ENCODE measurements around the gene CBLB. TPM values are rescaled to one million over a fixed set of nuclear protein-coding genes. Genes with fewer than 3 reads are reported as not detected.

CBLB gene
- total and polyA plus RNA-seq, 9 of the 15 experiments (the other 6 are each of a cell fraction or from before 2014, with no cell fraction given): 1.8 to 8.1 (median 5.3) TPM

- peak; percentile 92 for TF ChIP-seq TEAD2 (tag; IDR thresholded peaks at IDR 0.05)
- no peak for TF ChIP-seq CLOCK (CRISPR knock-in tag; IDR thresholded peaks at IDR 0.05; ENCODE audit: borderline replicate concordance)
- peak; percentile 90 to 94 for TF ChIP-seq TRIM24 (IDR thresholded peaks at IDR 0.05)
- no peak for TF ChIP-seq ZNF347 (CRISPR knock-in tag; IDR thresholded peaks at IDR 0.05; ENCODE audit: low read depth)
- TF ChIP-seq ZNF224 (CRISPR knock-in tag; IDR thresholded peaks at IDR 0.05): no peak
- no peak for TF ChIP-seq PRMT5 (CRISPR knock-in tag; IDR thresholded peaks at IDR 0.05)
- TF ChIP-seq FOXO4 (CRISPR knock-in tag; IDR thresholded peaks at IDR 0.05): no peak
- TF ChIP-seq ZBTB5 (IDR thresholded peaks at IDR 0.05): no peak
- TF ChIP-seq ZNF146 (CRISPR knock-in tag; IDR thresholded peaks at IDR 0.05; ENCODE audit: unreplicated experiment): no peak
- no peak for TF ChIP-seq PHB (CRISPR knock-in tag; IDR thresholded peaks at IDR 0.05)
- TF ChIP-seq SP1 (CRISPR knock-in tag; IDR thresholded peaks at IDR 0.05): no peak
- TF ChIP-seq ZNF778 (CRISPR knock-in tag; IDR thresholded peaks at IDR 0.05): no peak
- no peak for TF ChIP-seq NRF1 (conservative IDR thresholded peaks at IDR 0.05 in 1 of 2, IDR thresholded peaks at IDR 0.05 in 1 of 2)
- TF ChIP-seq ZNF592 (IDR thresholded peaks at IDR 0.05): no peak
- TF ChIP-seq ZNF431 (CRISPR knock-in tag; IDR thresholded peaks at IDR 0.05): no peak
- no peak for TF ChIP-seq ZFP36 (IDR thresholded peaks at IDR 0.05; ENCODE audit: low read depth, low read length, partially characterized antibody)
- no peak for TF ChIP-seq MLX (CRISPR knock-in tag; conservative IDR thresholded peaks at IDR 0.05)
Measured at GRCh38 chr3:105614288-105615030, 254.4 kb downstream of the CBLB start (continued).

Measured in K562 (cell line).